HuH-7.5 (cell line): ENCODE results near the gene WDTC1.

ENCODE experiments used
- DNase-seq: peaks from one replicate; pipeline ENCODE4 v3.0.0; 2011; ENCODE audit warnings: low spot score

The WDTC1 gene

GRCh38 chr1:27335506-27336422 lies 101.3 kb downstream of the WDTC1 start:
- no peak for DNase-seq

DNA sequence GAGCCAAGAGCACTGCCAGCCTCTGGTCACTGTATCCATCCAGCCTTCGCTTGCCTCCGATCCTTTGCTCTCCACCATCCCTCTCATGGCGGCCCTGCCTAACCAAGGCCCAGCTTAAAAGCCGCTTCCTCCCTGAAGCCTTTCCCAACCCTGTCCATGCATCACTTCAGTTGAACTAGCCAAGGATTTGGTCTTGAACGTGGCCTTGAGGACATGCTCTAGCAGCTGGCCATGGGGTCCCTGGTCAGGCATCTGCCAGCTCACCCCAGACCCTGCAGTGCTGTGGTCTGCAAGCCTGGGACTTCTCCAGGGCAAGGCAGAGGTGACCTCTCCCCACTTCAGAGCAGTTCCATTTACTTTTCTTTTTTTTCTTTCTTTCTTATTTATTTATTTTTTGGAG lies 102.3 kb downstream of the WDTC1 start:
- DNase-seq: no peak

- DNase-seq: no peak
These were observed 104.3 kb downstream of the WDTC1 start for GRCh38 chr1:27338751-27339150.

GRCh38 chr1:27339213-27339612 lies 104.8 kb downstream of the WDTC1 start:
- no peak for DNase-seq

DNA sequence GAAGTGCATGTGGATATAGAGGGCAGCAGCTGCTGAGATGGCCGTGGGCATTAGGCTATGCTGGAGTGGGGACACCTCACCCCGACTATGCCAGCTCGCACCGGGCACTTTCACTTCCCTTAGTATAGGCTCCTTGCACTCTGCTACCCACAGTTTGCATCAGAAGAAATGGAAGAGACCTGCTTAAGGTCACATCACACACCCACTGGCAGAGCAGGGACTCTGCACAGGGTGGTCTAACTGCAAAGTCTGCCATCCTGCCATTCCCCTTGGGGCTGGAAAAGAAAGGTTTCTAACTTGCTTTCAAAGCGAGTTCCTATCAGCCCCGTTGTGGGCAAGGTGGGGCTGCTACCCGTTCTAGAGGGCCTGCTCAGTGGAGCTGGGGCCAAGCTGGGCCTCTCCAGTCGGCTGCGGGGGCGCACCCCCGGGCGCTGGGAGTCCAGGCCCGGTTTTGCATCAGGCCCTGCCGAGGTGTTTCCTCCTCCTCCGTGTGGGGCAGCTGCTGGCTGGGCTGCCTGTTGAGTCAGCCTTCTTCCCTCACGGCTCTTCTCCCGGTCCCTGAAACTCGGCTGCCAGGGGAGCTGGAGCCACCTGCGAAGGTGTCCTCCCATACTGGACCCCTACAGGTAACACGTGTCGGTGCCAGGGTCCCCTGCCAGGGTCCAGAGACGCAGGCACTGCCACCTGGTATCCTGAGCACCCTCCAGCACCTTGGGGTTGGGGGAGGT lies 107.3 kb downstream of the WDTC1 start, which contains the start of gene SYTL1:
TSS of gene SYTL1 (plus strand) at position 498 of the 728 bp plus-strand sequence. CDS start 3,313 bp downstream, outside the sequence.
- no peak for DNase-seq

DNA sequence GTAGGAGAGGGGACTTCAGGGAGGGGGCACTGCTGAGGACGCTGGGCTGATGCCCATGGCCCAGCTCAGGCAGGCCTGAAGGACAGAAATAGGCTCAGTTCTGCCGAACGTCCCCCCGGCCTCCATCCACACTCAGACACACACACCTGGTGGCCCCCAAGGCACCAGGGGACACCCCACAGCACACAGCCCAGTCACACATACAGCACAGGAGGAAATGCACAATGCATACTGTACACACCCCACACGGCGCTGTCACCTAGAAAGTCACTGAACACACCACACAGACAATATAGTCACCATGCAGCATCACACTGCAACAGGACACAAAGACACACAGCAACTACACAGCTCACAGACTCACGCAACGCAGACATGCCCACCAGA lies 108.0 kb downstream of the WDTC1 start:
- no peak for DNase-seq

DNA sequence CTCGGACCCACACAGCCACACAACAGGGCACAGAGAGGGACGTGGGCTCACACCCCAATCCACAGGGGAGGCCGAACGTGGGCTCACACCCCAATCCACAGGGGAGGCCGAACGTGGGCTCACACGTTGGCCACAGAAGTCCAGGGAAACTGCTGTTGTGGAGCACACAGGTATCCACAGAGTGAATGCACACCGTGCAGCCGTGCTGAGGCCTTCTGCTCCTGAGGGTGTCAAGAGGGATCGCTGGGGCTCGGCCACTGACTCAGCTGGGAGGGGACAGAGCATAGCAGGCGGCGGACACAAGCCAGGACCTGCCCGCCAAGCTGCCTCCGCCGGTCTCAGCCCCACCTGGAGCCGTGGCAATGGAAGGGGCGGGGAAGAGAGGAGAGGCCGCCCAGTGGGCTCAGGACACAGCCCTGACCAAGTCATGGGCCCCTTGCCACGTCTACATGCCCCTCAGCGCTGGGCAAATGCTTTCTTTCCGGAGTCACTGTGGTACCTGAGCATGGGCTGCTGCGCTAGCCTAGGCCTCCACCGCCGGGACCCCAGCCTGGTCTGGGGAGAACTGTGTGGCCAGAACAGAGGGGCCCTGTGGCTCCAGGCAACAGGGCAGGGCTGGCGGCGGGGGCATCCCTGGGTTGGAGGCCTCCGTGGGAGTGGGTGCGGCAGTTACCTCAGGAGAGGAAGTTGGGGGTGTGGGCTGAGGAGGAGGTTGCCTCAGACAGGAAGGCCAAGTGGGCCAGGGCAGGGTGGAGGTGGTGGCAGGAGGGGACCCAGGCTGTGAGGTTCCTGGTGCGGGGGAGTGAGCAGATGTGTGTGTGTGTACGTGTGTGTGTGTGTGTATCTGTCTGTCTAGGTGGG lies 108.6 kb downstream of the WDTC1 start:
- DNase-seq: no peak

GRCh38 chr1:27343639-27344025 lies 109.2 kb downstream of the WDTC1 start:
- DNase-seq: no peak

DNA sequence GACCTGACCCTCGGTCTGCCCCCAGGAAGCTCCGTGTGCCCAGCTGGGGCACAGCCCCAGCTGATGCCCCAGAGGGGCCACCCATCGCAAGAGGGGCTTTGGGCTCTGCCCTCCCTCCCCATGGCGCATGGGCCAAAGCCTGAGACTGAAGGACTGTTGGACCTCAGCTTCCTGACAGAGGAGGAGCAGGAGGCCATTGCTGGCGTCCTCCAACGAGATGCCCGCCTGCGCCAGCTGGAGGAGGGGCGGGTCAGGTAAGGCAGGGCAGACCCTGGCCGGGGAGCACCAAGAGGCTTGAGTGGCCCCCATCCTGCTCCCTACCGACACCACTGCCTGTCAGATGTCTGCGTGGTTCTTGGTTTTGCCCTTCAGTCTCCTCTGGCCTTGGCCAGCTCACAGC lies 110.8 kb downstream of the WDTC1 start:
- no peak for DNase-seq

- DNase-seq: no peak
These were observed 111.9 kb downstream of the WDTC1 start for GRCh38 chr1:27346357-27346756.

- DNase-seq: no peak
These were observed 112.7 kb downstream of the WDTC1 start for GRCh38 chr1:27346991-27347624.

- peak; percentile 87 for DNase-seq
These were observed 114.7 kb downstream of the WDTC1 start for GRCh38 chr1:27348861-27349783.

- DNase-seq: peak; percentile 93
These were observed 115.6 kb downstream of the WDTC1 start for GRCh38 chr1:27349784-27350662.

GRCh38 chr1:27350663-27351540 lies 116.5 kb downstream of the WDTC1 start:
- peak; percentile 90 for DNase-seq

GRCh38 chr1:27351541-27352107 lies 117.2 kb downstream of the WDTC1 start:
- no peak for DNase-seq

- no peak for DNase-seq
These were observed 118.7 kb downstream of the WDTC1 start for GRCh38 chr1:27353166-27353565.

DNA sequence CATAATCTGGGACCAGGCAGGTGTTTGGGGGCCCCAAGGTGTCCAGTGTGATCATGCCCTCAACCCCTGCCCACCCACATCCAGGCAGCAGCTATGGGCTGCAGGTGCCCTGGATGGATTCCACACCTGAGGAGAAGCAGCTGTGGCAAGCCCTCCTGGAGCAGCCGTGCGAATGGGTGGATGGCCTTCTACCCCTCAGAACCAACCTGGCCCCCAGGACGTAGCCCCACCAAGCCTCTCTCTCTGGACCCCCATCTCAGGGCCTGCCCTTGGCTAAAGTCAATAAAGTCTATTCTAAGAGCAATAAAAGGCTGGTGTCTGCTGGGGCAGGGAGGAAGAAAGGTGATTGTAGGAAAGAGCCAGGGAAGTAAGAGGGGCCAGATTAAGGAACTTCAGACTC lies 119.2 kb downstream of the WDTC1 start:
- no peak for DNase-seq

GRCh38 chr1:27355683-27356082 lies 121.3 kb downstream of the WDTC1 start:
- DNase-seq: no peak
